Karpas-422 (cell line): ENCODE measurements around the gene POLD3. TPM values are rescaled to one million over a fixed set of nuclear protein-coding genes. Genes with fewer than 3 reads are reported as not detected.

ENCODE experiments used
- DNase-seq: peaks from one replicate; pipeline ENCODE4 v3.0.0-alpha.2; 2015
- H2AFZ ChIP-seq: fragments of 200-600 bp; sonication (generic); 2 replicates; pipeline ENCODE4 v1.6.1; 2014; ENCODE audit warnings: antibody characterized with exemption, low read length, mixed read lengths
- H3K27ac ChIP-seq: fragments of 200-600 bp; sonication (generic); 2 replicates; pipeline ENCODE4 v1.5.1; 2014; ENCODE audit warnings: mild to moderate bottlenecking, low read length, moderate library complexity
- H3K27me3 ChIP-seq: fragments of 200-600 bp; sonication (generic); 2 replicates; pipeline ENCODE4 v1.6.1; 2014; ENCODE audit warnings: low read length, mixed read lengths
- H3K36me3 ChIP-seq: fragments of 200-600 bp; sonication (generic); 2 replicates; pipeline ENCODE4 v1.6.1; 2014; ENCODE audit warnings: low read length, mixed read lengths; ENCODE audit not compliant: insufficient read depth
- H3K4me1 ChIP-seq: fragments of 200-600 bp; sonication (generic); 2 replicates; pipeline ENCODE4 v1.6.1; 2014; ENCODE audit warnings: mild to moderate bottlenecking, low read length, mixed read lengths
- H3K4me2 ChIP-seq: fragments of 200-600 bp; sonication (generic); 2 replicates; pipeline ENCODE4 v1.6.1; 2014; ENCODE audit warnings: low read length, low read depth, mild to moderate bottlenecking; ENCODE audit not compliant: poor library complexity, severe bottlenecking
- H3K4me3 ChIP-seq: fragments of 200-600 bp; sonication (generic); 2 replicates; pipeline ENCODE4 v1.5.1; 2014; ENCODE audit warnings: mild to moderate bottlenecking, antibody characterized with exemption, low read length, mixed read lengths
- H3K79me2 ChIP-seq: fragments of 200-600 bp; sonication (generic); 2 replicates; pipeline ENCODE4 v1.6.1; 2014; ENCODE audit warnings: mild to moderate bottlenecking, low read length, mixed read lengths
- H3K9ac ChIP-seq: fragments of 200-600 bp; sonication (generic); 2 replicates; pipeline ENCODE4 v1.6.0; 2014; ENCODE audit warnings: low read length
- H3K9me2 ChIP-seq: fragments of 200-600 bp; sonication (generic), shearing (Covaris generic); replicated peaks from 2 replicates; pipeline ENCODE4 v1.6.0; 2014; ENCODE audit warnings: mild to moderate bottlenecking, low read length, moderate library complexity; ENCODE audit not compliant: insufficient read depth
- H3K9me3 ChIP-seq: fragments of 300-700, 200-600 bp; sonication (generic); 2 replicates; pipeline ENCODE4 v1.6.1; 2014; ENCODE audit warnings: low read length, mixed read lengths
- H4K20me1 ChIP-seq: fragments of 200-600 bp; sonication (generic); 2 replicates; pipeline ENCODE4 v1.6.1; 2014; ENCODE audit warnings: mild to moderate bottlenecking, antibody characterized with exemption, low read length, low read depth; ENCODE audit not compliant: insufficient read depth
- total RNA-seq: library from RNA; depleted of rRNA; stranded (reverse); fragments of >200 nt; shearing (Covaris generic); gene quantifications from 2 replicates; pipeline ENCODE4 v1.2.3, GENCODE V29; 2014; ENCODE audit warnings: low replicate concordance

POLD3 gene
- total RNA-seq, 1 experiment from 2014 or later: 20.8 TPM

DNA sequence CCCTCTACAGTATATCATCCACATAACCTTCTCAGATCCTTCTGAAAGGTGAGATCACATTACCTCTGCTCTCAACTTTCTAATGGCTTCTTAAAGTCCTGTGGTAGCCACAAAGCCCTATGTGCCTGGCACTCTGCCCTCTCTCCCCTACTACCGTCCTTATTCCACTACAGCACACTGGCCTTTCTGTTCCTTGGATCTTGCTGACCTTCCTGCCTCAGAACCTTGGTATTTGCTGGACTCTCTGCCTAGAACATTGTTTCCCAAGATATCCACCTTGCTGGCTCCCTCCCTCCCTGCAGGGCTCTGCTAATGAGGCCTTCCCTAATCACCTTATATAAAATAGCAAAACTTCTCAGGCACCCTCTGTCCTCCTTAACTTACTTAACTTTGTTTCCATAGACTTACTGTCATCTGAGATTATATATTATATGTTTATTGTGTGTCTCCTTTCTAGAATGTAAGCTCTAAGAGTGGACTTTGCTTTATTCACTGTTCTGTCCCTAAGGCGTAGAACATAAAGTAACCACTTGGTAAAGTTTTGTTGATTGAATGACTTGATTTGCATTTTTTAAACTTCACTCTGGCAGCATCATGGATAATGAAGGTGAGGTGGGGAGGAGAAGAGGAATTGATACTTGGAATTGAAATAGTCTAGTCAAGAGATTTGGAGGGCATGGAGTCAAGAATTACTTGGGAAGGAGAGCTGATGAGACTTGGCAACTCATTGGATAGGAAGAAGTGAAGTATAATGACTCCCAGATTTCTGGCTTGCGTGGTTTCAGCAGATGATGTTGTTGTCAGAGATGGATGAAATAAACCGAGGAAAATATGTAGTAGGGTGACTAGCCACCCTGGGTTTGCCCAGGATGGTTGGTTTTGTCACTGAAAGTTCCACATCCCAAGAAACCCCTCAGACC lies 10.5 kb downstream of the POLD3 start:
- Histone ChIP-seq H3K9me2 (no peaks in the 10 kb centered on the region), H3K4me3 (no peak overlapping the region), H3K4me1 (peaks cover 9% of the 10 kb centered on the region; the same call in 1 of the 2 replicates), H3K9me3 (no peaks in the 10 kb centered on the region), H3K79me2 (peaks cover 46% of the 10 kb centered on the region), H4K20me1 (no peaks in the 10 kb centered on the region), H2AFZ (no peak overlapping the region), H3K27me3 (no peaks in the 10 kb centered on the region), H3K36me3 (peaks cover 22% of the 10 kb centered on the region), H3K9ac (no peak overlapping the region), H3K4me2 (no peak overlapping the region), H3K27ac (no peak overlapping the region)
- no peak for DNase-seq

DNA sequence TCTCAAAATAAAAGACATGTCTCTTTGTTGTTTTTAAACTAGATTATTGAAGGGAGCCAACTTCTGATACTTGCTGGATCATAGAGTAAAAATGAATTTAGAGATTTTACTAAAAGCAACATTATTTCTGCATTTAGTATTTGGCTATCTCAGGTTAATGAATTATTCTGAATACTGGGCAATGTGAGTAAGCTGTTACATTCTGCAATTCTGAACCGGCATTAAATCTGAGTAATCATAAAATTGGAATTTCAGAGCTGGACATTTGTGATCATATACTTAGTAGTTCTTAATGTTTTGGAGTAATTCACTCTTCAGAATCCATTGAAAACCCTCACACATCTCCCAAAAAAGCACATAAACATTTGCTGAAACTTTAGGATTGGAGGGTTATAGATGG lies 11.5 kb downstream of the POLD3 start:
- no peaks in the 10 kb centered on the region for H3K9me2 ChIP-seq
- H3K9ac ChIP-seq: no peak overlapping the region
- peaks cover 9% of the 10 kb centered on the region; the same call in 1 of the 2 replicates for H3K4me1 ChIP-seq
- H3K36me3 ChIP-seq: peaks cover 23% of the 10 kb centered on the region; the same call in 1 of the 2 replicates
- H3K4me3 ChIP-seq: no peak overlapping the region
- H3K79me2 ChIP-seq: peaks cover 46% of the 10 kb centered on the region
- H4K20me1 ChIP-seq: no peaks in the 10 kb centered on the region
- H3K9me3 ChIP-seq: no peaks in the 10 kb centered on the region
- no peak overlapping the region for H3K27ac ChIP-seq
- no peak overlapping the region for H2AFZ ChIP-seq
- no peak for DNase-seq
- H3K4me2 ChIP-seq: no peak overlapping the region
- no peaks in the 10 kb centered on the region for H3K27me3 ChIP-seq

DNA sequence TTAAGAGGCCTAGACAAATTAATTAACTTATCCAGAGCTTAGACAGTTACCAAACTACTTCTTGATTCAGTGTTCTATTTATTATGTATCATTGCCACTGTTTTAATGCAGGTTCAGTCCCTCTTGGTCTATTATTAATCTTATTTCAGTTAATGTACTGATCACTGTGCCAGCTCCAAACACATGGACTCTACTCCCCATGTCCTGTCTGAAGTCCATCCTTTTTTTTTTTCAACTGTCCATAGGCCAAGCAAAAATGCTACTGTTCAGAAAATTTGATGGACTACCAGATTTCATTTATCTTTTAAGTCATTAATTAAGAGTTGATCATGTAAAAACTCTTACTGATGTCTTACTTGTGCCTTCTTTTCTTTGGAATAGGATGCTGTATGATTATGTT lies 11.9 kb downstream of the POLD3 start:
- peaks cover 25% of the 10 kb centered on the region; the same call in 1 of the 2 replicates for H3K36me3 ChIP-seq
- no peaks in the 10 kb centered on the region for H4K20me1 ChIP-seq
- H2AFZ ChIP-seq: no peak overlapping the region
- H3K9me3 ChIP-seq: no peaks in the 10 kb centered on the region
- H3K4me3 ChIP-seq: no peak overlapping the region
- H3K27ac ChIP-seq: no peak overlapping the region
- no peak overlapping the region for H3K4me2 ChIP-seq
- peaks cover 9% of the 10 kb centered on the region; the same call in 1 of the 2 replicates for H3K4me1 ChIP-seq
- H3K9me2 ChIP-seq: no peaks in the 10 kb centered on the region
- no peak for DNase-seq
- H3K27me3 ChIP-seq: no peaks in the 10 kb centered on the region
- H3K9ac ChIP-seq: no peak overlapping the region
- H3K79me2 ChIP-seq: peaks cover 45% of the 10 kb centered on the region

DNA sequence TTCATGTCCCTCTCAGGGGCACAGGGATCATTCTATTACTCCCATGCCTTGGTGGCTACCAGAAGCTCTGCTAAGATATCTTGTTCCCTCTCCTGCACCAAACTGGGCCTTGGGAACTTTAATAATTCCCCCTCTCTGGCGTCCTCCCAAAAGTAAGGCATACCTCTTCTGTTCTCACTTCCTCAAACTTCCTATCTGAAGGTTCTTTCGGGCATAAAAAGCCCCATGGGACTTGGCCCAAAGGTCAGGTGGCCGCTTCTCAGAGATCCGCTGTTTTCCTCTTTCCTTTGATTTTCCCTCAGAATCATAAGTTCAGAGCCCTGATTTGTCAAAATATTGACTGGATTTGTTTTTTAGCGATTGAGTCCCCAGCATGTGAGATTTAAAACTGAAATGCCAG lies 13.0 kb downstream of the POLD3 start:
- H3K79me2 ChIP-seq: peaks cover 48% of the 10 kb centered on the region
- no peak overlapping the region for H3K4me2 ChIP-seq
- H4K20me1 ChIP-seq: no peaks in the 10 kb centered on the region
- H3K9ac ChIP-seq: no peak overlapping the region
- no peaks in the 10 kb centered on the region for H3K27me3 ChIP-seq
- no peak overlapping the region for H3K27ac ChIP-seq
- peaks cover 22% of the 10 kb centered on the region; the same call in 1 of the 2 replicates for H3K36me3 ChIP-seq
- no peak for DNase-seq
- no peaks in the 10 kb centered on the region for H3K9me2 ChIP-seq
- peaks cover 9% of the 10 kb centered on the region; the same call in 1 of the 2 replicates for H3K4me1 ChIP-seq
- no peak overlapping the region for H3K4me3 ChIP-seq
- H3K9me3 ChIP-seq: no peaks in the 10 kb centered on the region
- no peak overlapping the region for H2AFZ ChIP-seq

DNA sequence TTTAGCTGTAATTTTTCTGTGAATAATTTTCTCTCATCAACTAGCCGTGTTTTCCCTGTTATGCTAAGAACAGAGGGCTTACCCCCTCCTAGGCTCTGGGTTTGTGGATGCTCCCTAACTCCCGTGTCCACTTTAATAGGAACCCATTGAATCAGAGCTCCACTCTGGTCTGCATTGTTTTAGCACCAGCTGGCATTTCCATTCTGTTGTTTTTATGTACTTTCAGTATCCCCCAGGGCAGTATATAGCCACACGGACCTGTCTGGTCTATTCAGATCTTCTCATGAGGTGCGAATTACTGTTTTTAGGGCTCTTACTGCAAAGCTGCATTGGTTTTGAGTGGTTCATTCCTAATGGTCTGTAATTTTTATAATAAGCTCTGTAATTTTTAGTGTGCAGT lies 16.0 kb downstream of the POLD3 start:
- no peak overlapping the region for H2AFZ ChIP-seq
- H3K27ac ChIP-seq: no peak overlapping the region
- no peaks in the 10 kb centered on the region for H3K27me3 ChIP-seq
- peaks cover 42% of the 10 kb centered on the region; the same call in 1 of the 2 replicates for H3K36me3 ChIP-seq
- H3K9ac ChIP-seq: no peak overlapping the region
- H3K9me3 ChIP-seq: no peaks in the 10 kb centered on the region
- no peaks in the 10 kb centered on the region for H4K20me1 ChIP-seq
- H3K4me2 ChIP-seq: no peak overlapping the region
- peaks cover 9% of the 10 kb centered on the region; the same call in 1 of the 2 replicates for H3K4me1 ChIP-seq
- DNase-seq: no peak
- H3K79me2 ChIP-seq: peaks cover 40% of the 10 kb centered on the region
- H3K9me2 ChIP-seq: no peaks in the 10 kb centered on the region
- no peak overlapping the region for H3K4me3 ChIP-seq

DNA sequence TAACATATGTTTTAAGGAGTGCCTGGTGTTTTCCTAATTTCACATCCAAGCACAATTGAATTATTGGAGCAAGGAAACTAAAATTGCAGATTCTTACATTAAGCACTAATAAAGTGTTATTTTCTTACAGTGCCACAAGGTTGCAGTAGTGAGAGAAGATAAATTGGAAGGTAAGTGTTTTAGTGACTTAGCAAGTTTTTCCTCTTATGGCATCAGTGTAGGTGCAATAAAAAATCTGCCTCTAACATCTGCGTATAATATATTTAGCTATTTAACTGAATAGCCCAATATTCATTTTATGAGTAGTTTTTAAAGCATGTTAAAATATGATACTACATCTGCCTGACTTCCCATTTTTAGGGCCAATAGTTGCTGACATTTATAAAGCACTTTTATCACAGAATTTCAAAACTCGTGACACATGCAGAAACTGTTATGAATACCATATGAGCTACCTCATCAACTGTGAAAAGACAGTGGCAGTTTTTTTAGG lies 19.0 kb downstream of the POLD3 start:
- no peaks in the 10 kb centered on the region for H3K27me3 ChIP-seq
- DNase-seq: peak; percentile 69

DNA sequence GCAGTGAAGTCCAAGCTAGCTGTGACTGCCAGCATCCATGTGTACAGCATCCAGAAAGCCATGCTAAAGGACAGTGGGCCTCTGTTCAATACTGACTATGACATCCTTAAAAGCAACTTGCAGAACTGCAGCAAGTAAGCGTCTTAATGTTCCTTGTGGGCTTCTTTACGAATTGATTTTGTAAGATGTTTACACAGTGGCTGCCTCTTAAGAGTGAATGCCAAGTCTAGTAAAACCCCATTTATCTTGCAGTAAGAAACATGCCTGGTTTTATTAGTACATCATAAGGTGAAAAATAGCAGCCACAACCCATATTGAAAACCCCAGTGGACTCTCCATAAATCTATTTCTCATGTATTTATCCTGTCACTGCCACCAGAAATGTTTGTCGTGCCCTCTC lies 20.5 kb downstream of the POLD3 start:
- H3K27ac ChIP-seq: no peak overlapping the region

More for the DNA sequence above, 19.0 kb downstream of the POLD3 start:
- Histone ChIP-seq H3K9me3 (no peaks in the 10 kb centered on the region), H3K27ac (no peak overlapping the region), H4K20me1 (no peaks in the 10 kb centered on the region), H3K4me3 (no peak overlapping the region), H3K4me2 (no peak overlapping the region), H3K9me2 (no peaks in the 10 kb centered on the region), H3K4me1 (peaks cover 4% of the 10 kb centered on the region; the same call in 1 of the 2 replicates), H3K79me2 (peaks cover 39% of the 10 kb centered on the region), H3K36me3 (peaks cover 43% of the 10 kb centered on the region; the same call in 1 of the 2 replicates), H2AFZ (no peak overlapping the region), H3K9ac (no peak overlapping the region)

DNA sequence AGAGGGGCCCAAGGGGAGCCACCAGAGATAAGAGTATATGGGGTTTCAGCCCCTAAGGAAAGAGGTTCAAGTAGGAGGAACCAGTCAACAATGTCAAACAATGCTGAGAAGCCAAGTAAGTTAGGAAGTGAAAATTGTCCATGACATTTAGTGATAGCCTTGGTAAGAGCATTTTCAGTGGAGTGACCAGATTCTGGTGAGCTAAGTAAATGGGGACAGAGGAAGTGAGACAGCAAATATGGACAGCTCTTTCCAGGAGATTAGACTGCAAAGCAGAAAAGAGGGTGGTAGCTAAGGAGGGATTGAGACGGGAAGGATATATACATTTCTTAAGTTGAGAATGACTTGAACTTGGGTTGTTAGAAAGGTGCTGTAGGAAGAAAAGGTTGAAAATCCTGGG lies 22.9 kb downstream of the POLD3 start:
- Histone ChIP-seq H4K20me1 (no peaks in the 10 kb centered on the region), H3K4me3 (no peak overlapping the region), H3K9ac (no peak overlapping the region), H3K79me2 (peaks cover 37% of the 10 kb centered on the region), H3K9me3 (no peaks in the 10 kb centered on the region), H2AFZ (no peak overlapping the region), H3K27me3 (no peaks in the 10 kb centered on the region), H3K27ac (no peak overlapping the region), H3K9me2 (no peaks in the 10 kb centered on the region), H3K4me1 (no peaks in the 10 kb centered on the region), H3K4me2 (no peak overlapping the region), H3K36me3 (peaks cover 53% of the 10 kb centered on the region)
- no peak for DNase-seq

More for the DNA sequence above, 20.5 kb downstream of the POLD3 start:
- H2AFZ ChIP-seq: no peak overlapping the region
- peaks cover 34% of the 10 kb centered on the region for H3K79me2 ChIP-seq
- no peaks in the 10 kb centered on the region for H3K27me3 ChIP-seq
- DNase-seq: no peak
- H3K36me3 ChIP-seq: peaks cover 44% of the 10 kb centered on the region; the same call in 1 of the 2 replicates
- no peak overlapping the region for H3K9ac ChIP-seq
- H3K9me2 ChIP-seq: no peaks in the 10 kb centered on the region
- H3K4me2 ChIP-seq: no peak overlapping the region
- H3K4me3 ChIP-seq: no peak overlapping the region
- no peaks in the 10 kb centered on the region for H3K9me3 ChIP-seq
- H4K20me1 ChIP-seq: no peaks in the 10 kb centered on the region
- H3K4me1 ChIP-seq: no peaks in the 10 kb centered on the region
